ENCODE measurements around the gene ABCC8.

DNA sequence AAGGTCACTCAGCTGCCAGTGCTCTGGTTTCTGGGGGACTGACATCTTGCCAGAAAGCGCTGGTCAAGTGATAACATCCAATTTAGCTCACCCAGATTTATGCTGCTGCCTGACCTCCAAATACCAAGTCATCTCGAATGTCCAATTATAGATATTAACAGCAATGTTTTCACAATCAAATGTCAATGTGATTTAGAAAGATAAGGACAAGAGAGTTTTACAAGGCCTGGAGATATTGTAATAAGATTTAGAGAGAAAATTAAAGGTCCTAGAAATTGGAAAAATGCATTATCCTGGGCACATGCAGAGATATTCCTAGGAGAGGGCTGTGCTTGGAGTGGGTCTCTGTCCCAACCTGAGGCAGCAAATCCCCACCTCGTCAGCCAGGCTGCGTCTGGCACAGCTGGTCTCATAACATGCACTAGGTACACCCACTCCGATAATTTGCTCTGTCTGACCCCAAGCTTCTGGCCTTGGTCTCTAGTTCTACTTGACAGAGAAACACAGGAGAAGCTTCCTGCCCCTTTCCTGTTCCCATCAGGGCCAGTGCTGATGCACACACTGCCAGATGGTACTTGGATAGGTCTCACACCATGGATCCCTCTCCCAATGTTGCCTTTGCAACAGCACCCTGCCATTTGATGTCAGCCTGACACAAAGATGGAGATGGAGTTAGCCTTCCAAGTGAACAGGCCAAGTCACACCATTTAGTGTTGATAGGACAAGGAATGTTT, 39.0 kb upstream of the ABCC8 start:
- TF ChIP-seq, protein P1, sequence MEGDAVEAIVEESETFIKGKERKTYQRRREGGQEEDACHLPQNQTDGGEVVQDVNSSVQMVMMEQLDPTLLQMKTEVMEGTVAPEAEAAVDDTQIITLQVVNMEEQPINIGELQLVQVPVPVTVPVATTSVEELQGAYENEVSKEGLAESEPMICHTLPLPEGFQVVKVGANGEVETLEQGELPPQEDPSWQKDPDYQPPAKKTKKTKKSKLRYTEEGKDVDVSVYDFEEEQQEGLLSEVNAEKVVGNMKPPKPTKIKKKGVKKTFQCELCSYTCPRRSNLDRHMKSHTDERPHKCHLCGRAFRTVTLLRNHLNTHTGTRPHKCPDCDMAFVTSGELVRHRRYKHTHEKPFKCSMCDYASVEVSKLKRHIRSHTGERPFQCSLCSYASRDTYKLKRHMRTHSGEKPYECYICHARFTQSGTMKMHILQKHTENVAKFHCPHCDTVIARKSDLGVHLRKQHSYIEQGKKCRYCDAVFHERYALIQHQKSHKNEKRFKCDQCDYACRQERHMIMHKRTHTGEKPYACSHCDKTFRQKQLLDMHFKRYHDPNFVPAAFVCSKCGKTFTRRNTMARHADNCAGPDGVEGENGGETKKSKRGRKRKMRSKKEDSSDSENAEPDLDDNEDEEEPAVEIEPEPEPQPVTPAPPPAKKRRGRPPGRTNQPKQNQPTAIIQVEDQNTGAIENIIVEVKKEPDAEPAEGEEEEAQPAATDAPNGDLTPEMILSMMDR (IDR thresholded peaks at IDR 0.05; ENCODE audit: control extremely low read depth in 1 of 3, insufficient read depth in 1 of 3, low read depth in 1 of 3, low read length in 3 of 3): no peak
- TF ChIP-seq POLR2A (IDR thresholded peaks at IDR 0.05; ENCODE audit: control extremely low read depth in 1 of 2, low read depth in 2 of 2, low read length in 2 of 2): no peak
- TF ChIP-seq SIN3A (conservative IDR thresholded peaks at IDR 0.05 in 1 of 2, IDR thresholded peaks at IDR 0.05 in 1 of 2; ENCODE audit: low read depth in 1 of 2, low read length in 2 of 2): no peak
- TF ChIP-seq, protein P2, sequence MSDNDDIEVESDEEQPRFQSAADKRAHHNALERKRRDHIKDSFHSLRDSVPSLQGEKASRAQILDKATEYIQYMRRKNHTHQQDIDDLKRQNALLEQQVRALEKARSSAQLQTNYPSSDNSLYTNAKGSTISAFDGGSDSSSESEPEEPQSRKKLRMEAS (IDR thresholded peaks at IDR 0.05): no peak
- no peak for TF ChIP-seq YY1 (IDR thresholded peaks at IDR 0.05; ENCODE audit: low read depth, low read length)
- no peak for TF ChIP-seq POLR2AphosphoS5 (IDR thresholded peaks at IDR 0.05; ENCODE audit: low read depth, low read length)
- TF ChIP-seq, protein P3, sequence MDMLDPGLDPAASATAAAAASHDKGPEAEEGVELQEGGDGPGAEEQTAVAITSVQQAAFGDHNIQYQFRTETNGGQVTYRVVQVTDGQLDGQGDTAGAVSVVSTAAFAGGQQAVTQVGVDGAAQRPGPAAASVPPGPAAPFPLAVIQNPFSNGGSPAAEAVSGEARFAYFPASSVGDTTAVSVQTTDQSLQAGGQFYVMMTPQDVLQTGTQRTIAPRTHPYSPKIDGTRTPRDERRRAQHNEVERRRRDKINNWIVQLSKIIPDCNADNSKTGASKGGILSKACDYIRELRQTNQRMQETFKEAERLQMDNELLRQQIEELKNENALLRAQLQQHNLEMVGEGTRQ (IDR thresholded peaks at IDR 0.05; ENCODE audit: low read length): no peak
- no peak for TF ChIP-seq RAD21 (IDR thresholded peaks at IDR 0.05 in 1 of 2, conservative IDR thresholded peaks at IDR 0.05 in 1 of 2; ENCODE audit: low read depth in 2 of 2, low read length in 2 of 2)
- TF ChIP-seq SUZ12 (IDR thresholded peaks at IDR 0.05; ENCODE audit: low read length): no peak
- TF ChIP-seq TCF12 (IDR thresholded peaks at IDR 0.05; ENCODE audit: low read depth, low read length): no peak
- TF ChIP-seq TAF1 (IDR thresholded peaks at IDR 0.05; ENCODE audit: low read depth, low read length): no peak
- no peak for TF ChIP-seq TBP (IDR thresholded peaks at IDR 0.05; ENCODE audit: low read depth, low read length)
